ENCODE measurements around the gene CDH18.

CDH18 gene

GRCh38 chr5:19930451-19930850, 57.5 kb downstream of the CDH18 start:
- DNase-seq: no peak

- DNase-seq: peak in 2 of 56 donors; percentile 1 to 20
Measured at GRCh38 chr5:19928562-19929421, 59.2 kb downstream of the CDH18 start.

- no peak for DNase-seq
Measured at GRCh38 chr5:19927919-19928318, 60.1 kb downstream of the CDH18 start.

GRCh38 chr5:19927170-19927569, 60.8 kb downstream of the CDH18 start:
- DNase-seq: no peak

GRCh38 chr5:19923742-19924141, 64.3 kb downstream of the CDH18 start:
- no peak for DNase-seq

GRCh38 chr5:19920761-19921160, 67.2 kb downstream of the CDH18 start:
- no peak for DNase-seq

- no peak for DNase-seq
Measured at GRCh38 chr5:19918780-19919179, 69.2 kb downstream of the CDH18 start.

GRCh38 chr5:19917588-19918122, 70.3 kb downstream of the CDH18 start:
- DNase-seq: no peak

GRCh38 chr5:19910136-19910535, 77.9 kb downstream of the CDH18 start:
- no peak for DNase-seq

- DNase-seq: no peak
Measured at GRCh38 chr5:19904766-19905165, 83.2 kb downstream of the CDH18 start.

GRCh38 chr5:19903611-19904010, 84.4 kb downstream of the CDH18 start:
- no peak for DNase-seq

- DNase-seq: no peak
Measured at GRCh38 chr5:19902316-19902934, 85.6 kb downstream of the CDH18 start.

GRCh38 chr5:19900269-19900668, 87.7 kb downstream of the CDH18 start:
- DNase-seq: no peak

- DNase-seq: no peak
Measured at GRCh38 chr5:19891658-19892057, 96.3 kb downstream of the CDH18 start.

GRCh38 chr5:19886123-19886917, 101.7 kb downstream of the CDH18 start:
- peak in 8 of 56 donors; percentile 0 to 28 (median 16) for DNase-seq

GRCh38 chr5:19885040-19885824, 102.8 kb downstream of the CDH18 start:
- DNase-seq: no peak

- DNase-seq: no peak
Measured at GRCh38 chr5:19880859-19881436, 107.1 kb downstream of the CDH18 start.

GRCh38 chr5:19880458-19880857, 107.5 kb downstream of the CDH18 start:
- no peak for DNase-seq

GRCh38 chr5:19874811-19875210, 113.2 kb downstream of the CDH18 start:
- DNase-seq: no peak

- DNase-seq: no peak
Measured at GRCh38 chr5:19866090-19866450, 121.9 kb downstream of the CDH18 start.

Measured in nucleus accumbens (tissue), 56 donors.